Measurements from ENCODE around the gene HPCA.

GRCh38 chr1:32917521-32917920 is 31.2 kb downstream of the HPCA start:
- TF ChIP-seq EP300 (IDR thresholded peaks at IDR 0.05; ENCODE audit: borderline replicate concordance) (no peak), MAX (IDR thresholded peaks at IDR 0.05) (no peak), RAD21 (IDR thresholded peaks at IDR 0.05; ENCODE audit: low read depth) (no peak), CREB1 (IDR thresholded peaks at IDR 0.05; ENCODE audit: low read depth) (no peak), FOXM1 (IDR thresholded peaks at IDR 0.05; ENCODE audit: borderline replicate concordance, low read depth) (no peak), REST (IDR thresholded peaks at IDR 0.05; ENCODE audit: low read depth) (no peak), TAF1 (IDR thresholded peaks at IDR 0.05; ENCODE audit: low read depth) (no peak), TEAD4 (IDR thresholded peaks at IDR 0.05) (no peak)

Data from Ishikawa (cell line).